CD4-positive, alpha-beta T cell treated with Interleukin-10 for 1 hour (primary cell): ENCODE measurements around the gene PHF20.
A peak's percentile ranks its signal among the peaks of the same experiment; 100 is the strongest.
"Not testable (repeated sequence)": the region's sequence is repeated elsewhere in the genome, so short reads cannot be mapped to it uniquely, and the experiment has no call there.

Source experiments
- DNase-seq: peaks from one replicate; pipeline ENCODE4 v3.0.0-alpha.2; 2020

PHF20 gene

GRCh38 chr20:35988910-35989463 lies 217.2 kb downstream of the PHF20 start:
- no peak for DNase-seq

- no peak for DNase-seq
Measured at GRCh38 chr20:35991142-35991771, 219.4 kb downstream of the PHF20 start.

- peak; percentile 75 for DNase-seq
Measured at GRCh38 chr20:35992713-35993335, 221.0 kb downstream of the PHF20 start.

GRCh38 chr20:35994994-35995453 lies 223.2 kb downstream of the PHF20 start:
- peak; percentile 81 for DNase-seq

- DNase-seq: not testable (repeated sequence)
Measured at GRCh38 chr20:35996492-35996891, 224.7 kb downstream of the PHF20 start.
